Measurements from ENCODE around the gene SLCO4C1.

DNA sequence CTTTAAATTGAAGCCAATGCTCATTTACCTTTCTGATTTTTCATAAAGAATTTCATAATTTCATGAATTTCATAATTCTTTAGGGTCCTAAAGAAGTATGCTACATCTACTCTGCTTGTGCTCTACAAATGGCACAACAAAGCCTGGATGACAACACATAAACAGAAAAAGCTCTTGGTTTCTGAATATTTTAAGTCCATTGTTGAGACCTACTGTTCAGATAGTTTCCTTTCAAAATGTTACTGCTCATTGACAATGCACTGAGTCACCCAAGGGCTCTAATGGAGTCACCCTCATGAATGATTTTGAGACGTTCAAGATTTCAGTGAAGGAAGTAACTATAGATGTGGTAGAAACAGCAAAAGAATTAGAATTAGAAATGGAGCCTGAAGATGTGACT is 74.1 kb downstream of the SLCO4C1 start:
- TF ChIP-seq, protein P1, sequence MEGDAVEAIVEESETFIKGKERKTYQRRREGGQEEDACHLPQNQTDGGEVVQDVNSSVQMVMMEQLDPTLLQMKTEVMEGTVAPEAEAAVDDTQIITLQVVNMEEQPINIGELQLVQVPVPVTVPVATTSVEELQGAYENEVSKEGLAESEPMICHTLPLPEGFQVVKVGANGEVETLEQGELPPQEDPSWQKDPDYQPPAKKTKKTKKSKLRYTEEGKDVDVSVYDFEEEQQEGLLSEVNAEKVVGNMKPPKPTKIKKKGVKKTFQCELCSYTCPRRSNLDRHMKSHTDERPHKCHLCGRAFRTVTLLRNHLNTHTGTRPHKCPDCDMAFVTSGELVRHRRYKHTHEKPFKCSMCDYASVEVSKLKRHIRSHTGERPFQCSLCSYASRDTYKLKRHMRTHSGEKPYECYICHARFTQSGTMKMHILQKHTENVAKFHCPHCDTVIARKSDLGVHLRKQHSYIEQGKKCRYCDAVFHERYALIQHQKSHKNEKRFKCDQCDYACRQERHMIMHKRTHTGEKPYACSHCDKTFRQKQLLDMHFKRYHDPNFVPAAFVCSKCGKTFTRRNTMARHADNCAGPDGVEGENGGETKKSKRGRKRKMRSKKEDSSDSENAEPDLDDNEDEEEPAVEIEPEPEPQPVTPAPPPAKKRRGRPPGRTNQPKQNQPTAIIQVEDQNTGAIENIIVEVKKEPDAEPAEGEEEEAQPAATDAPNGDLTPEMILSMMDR (IDR thresholded peaks at IDR 0.05), result no peak
- TF ChIP-seq POLR2AphosphoS5 (IDR thresholded peaks at IDR 0.05), result no peak
